Measurements from ENCODE around the gene AHSP. TPM values are rescaled to one million over a fixed set of nuclear protein-coding genes. Genes with fewer than 3 reads are reported as not detected.

Gene AHSP
- total RNA-seq, 4 donors from 2014 or later = 1.2 TPM; not detected in 3

GRCh38 chr16:31529108-31529936 lies 1.6 kb downstream of the AHSP start:
- TF ChIP-seq EP300 (IDR thresholded peaks at IDR 0.05) = no peak
- no peak for TF ChIP-seq CTCF (IDR thresholded peaks at IDR 0.05)
- no peak for TF ChIP-seq POLR2A (IDR thresholded peaks at IDR 0.05; ENCODE audit: low read depth)
- H3K4me3 ChIP-seq = peak overlapping the region; percentile 46 to 61 (median 50)
- intact Hi-C loops (cut with DNase I) = no loop called here
- peaks cover 0 to 48% (median 0%) of the 10 kb centered on the region in 4 donors for H3K27me3 ChIP-seq
- H3K9me3 ChIP-seq = no peaks in the 10 kb centered on the region
- H3K4me1 ChIP-seq = peaks cover 2 to 17% (median 17%) of the 10 kb centered on the region in 4 donors
- no peak for DNase-seq (ENCODE audit: extremely low spot score)
- H3K36me3 ChIP-seq = no peaks in the 10 kb centered on the region
- WGBS = 2% methylated on average over 50 of the region's 52 CpGs
- peak overlapping the region in 2 of 4 donors; percentile 10 to 62 for H3K27ac ChIP-seq (replicated peaks in 1 of 4)

- H3K9me3 ChIP-seq = no peaks in the 10 kb centered on the region
- WGBS = 26% methylated on average over 13 of the region's 17 CpGs
- H3K27ac ChIP-seq (replicated peaks in 1 of 4) = peak overlapping the region in 1 of 4 donors; percentile 62
- intact Hi-C loops (cut with DNase I) = no loop called here
- TF ChIP-seq POLR2A (IDR thresholded peaks at IDR 0.05; ENCODE audit: low read depth) (no peak), EP300 (IDR thresholded peaks at IDR 0.05) (no peak), POLR2AphosphoS5 (IDR thresholded peaks at IDR 0.05) (no peak), CTCF (IDR thresholded peaks at IDR 0.05) (no peak)
- no peaks in the 10 kb centered on the region for H3K36me3 ChIP-seq
- peaks cover 2 to 17% (median 17%) of the 10 kb centered on the region in 4 donors for H3K4me1 ChIP-seq
- DNase-seq (ENCODE audit: extremely low spot score) = no peak
- H3K4me3 ChIP-seq = peak overlapping the region; percentile 46 to 61 (median 50)
- peaks cover 0 to 48% (median 0%) of the 10 kb centered on the region in 4 donors for H3K27me3 ChIP-seq
These were observed 2.2 kb downstream of the AHSP start for GRCh38 chr16:31529937-31530312.

GRCh38 chr16:31530405-31530804 lies 2.7 kb downstream of the AHSP start:
- WGBS = 87% methylated on average over 5 of the region's 5 CpGs
- no peak for DNase-seq (ENCODE audit: extremely low spot score)

GRCh38 chr16:31531096-31531495 lies 3.4 kb downstream of the AHSP start:
- DNase-seq (ENCODE audit: extremely low spot score) = no peak
- Histone ChIP-seq H3K27me3 (peaks cover 0 to 52% (median 0%) of the 10 kb centered on the region in 4 donors), H3K27ac (replicated peaks in 1 of 4) (no peak overlapping the region), H3K4me3 (no peak overlapping the region), H3K4me1 (peaks cover 2 to 17% (median 17%) of the 10 kb centered on the region in 4 donors), H3K9me3 (no peaks in the 10 kb centered on the region), H3K36me3 (no peaks in the 10 kb centered on the region)
- intact Hi-C loops (cut with DNase I) = no loop called here
- TF ChIP-seq POLR2AphosphoS5 (IDR thresholded peaks at IDR 0.05) (no peak), EP300 (IDR thresholded peaks at IDR 0.05) (no peak), CTCF (IDR thresholded peaks at IDR 0.05) (no peak), POLR2A (IDR thresholded peaks at IDR 0.05; ENCODE audit: low read depth) (no peak)
- 94% methylated on average over 1 of the region's 1 CpG for WGBS

More at GRCh38 chr16:31530405-31530804, 2.7 kb downstream of the AHSP start:
- Histone ChIP-seq H3K36me3 (no peaks in the 10 kb centered on the region), H3K9me3 (no peaks in the 10 kb centered on the region), H3K27me3 (peaks cover 0 to 52% (median 0%) of the 10 kb centered on the region in 4 donors), H3K4me1 (peaks cover 2 to 17% (median 17%) of the 10 kb centered on the region in 4 donors), H3K27ac (replicated peaks in 1 of 4) (no peak overlapping the region), H3K4me3 (no peak overlapping the region)
- intact Hi-C loops (cut with DNase I) = no loop called here
- no peak for TF ChIP-seq CTCF (IDR thresholded peaks at IDR 0.05)
- no peak for TF ChIP-seq POLR2AphosphoS5 (IDR thresholded peaks at IDR 0.05)
- TF ChIP-seq EP300 (IDR thresholded peaks at IDR 0.05) = no peak
- TF ChIP-seq POLR2A (IDR thresholded peaks at IDR 0.05; ENCODE audit: low read depth) = no peak

Measured in esophagus muscularis mucosa (tissue), 4 donors.